H1 (cell line): Measurements from ENCODE around the gene GPD1. TPM values are rescaled to one million over a fixed set of nuclear protein-coding genes. Genes with fewer than 3 reads are reported as not detected.

Experiments
- BRCA1 ChIP-seq: IDR thresholded peaks from 2 replicates; pipeline ENCODE4 v1.6.1; 2012; ENCODE audit warnings: low read depth, low read length, improper control_type of control experiment
- CHD7 ChIP-seq: fragments of 300-600 bp; sonication (generic); IDR thresholded peaks from 2 replicates; pipeline ENCODE4 v1.7.1; 2012; ENCODE audit warnings: low read length, moderate library complexity, mild to moderate bottlenecking, inconsistent platforms; ENCODE audit not compliant: insufficient replicate concordance
- KDM5A ChIP-seq: fragments of 200-600 bp; IDR thresholded peaks from 2 replicates; pipeline ENCODE4 v1.7.1; 2012; ENCODE audit warnings: mild to moderate bottlenecking, low read length, inconsistent platforms, mixed read lengths
- MAFK ChIP-seq: IDR thresholded peaks from 2 replicates; pipeline ENCODE4 v1.6.1; 2012; ENCODE audit warnings: low read depth, mild to moderate bottlenecking, improper control_type of control experiment, low read length
- POLR2AphosphoS5 ChIP-seq: IDR thresholded peaks from 2 replicates; pipeline ENCODE4 v1.6.1; 2011; ENCODE audit warnings: low read depth, low read length
- SP1 ChIP-seq: IDR thresholded peaks from 2 replicates; pipeline ENCODE4 v1.6.1; 2011; ENCODE audit warnings: low read depth, low read length
- USF2 ChIP-seq: IDR thresholded peaks from 2 replicates; pipeline ENCODE4 v1.6.1; 2011; ENCODE audit warnings: low read length, improper control_type of control experiment
- polyA plus RNA-seq, 7 experiments: library from polyadenylated mRNA; depleted of rRNA in 3 of 7; stranded (reverse) in 5 of 7; unstranded in 2 of 7; fragments of >200 nt in 5 of 7; fragments of 200-250 nt in 2 of 7; gene quantifications; 1 replicate in 5 of 7; 2 replicates in 1 of 7; 4 replicates in 1 of 7; pipeline versions ENCODE4 v1.2.1 to v1.2.3, GENCODE V29; 2011 to 2013; ENCODE audit warnings: missing spikeins in 2 of 7, mixed read lengths in 2 of 7
- total RNA-seq: library from RNA; stranded (reverse); fragmentation: NEBNext Ultra II Directional; extraction: Animal tissue kit (Norgen Biotek cat#: 25700); gene quantifications from 2 replicates; pipeline ENCODE4 v1.2.1, GENCODE V29; 2021

The GPD1 gene
- total and polyA plus RNA-seq, 2 of the 8 experiments (the other 6 are each of a cell fraction or from before 2014, with no cell fraction given) = 0.45 to 0.74 TPM

- TF ChIP-seq CHD7 (no peak), SP1 (no peak), BRCA1 (no peak), POLR2AphosphoS5 (no peak), MAFK (no peak), KDM5A (no peak), USF2 (no peak)
Observed at GRCh38 chr12:50083301-50083700, 20.5 kb upstream of the GPD1 start (continued).
